GM18517 (cell line): ENCODE results near the gene DPYSL5.

ENCODE experiments used
- ATAC-seq: cut with Tn5 transposase; IDR thresholded peaks from one replicate; pipeline ENCODE4 v1.9.1; 2021; ENCODE audit warnings: mild to moderate bottlenecking, moderate library complexity; ENCODE audit not compliant: unreplicated experiment

DPYSL5 gene

DNA sequence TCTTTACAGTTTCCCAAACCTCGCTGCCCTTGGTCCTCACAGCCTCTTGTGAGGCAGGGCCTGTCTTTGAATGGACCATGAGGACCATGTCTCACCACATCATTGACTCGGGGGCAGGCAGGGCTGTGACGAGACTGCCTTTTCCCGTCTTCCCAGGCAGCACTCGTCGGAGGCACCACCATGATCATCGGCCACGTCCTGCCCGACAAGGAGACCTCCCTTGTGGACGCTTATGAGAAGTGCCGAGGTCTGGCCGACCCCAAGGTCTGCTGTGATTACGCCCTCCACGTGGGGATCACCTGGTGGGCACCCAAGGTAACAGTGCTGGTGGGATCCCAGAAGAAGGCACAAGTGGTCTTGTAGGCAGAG, 76.8 kb downstream of the DPYSL5 start:
- ATAC-seq, result no peak

DNA sequence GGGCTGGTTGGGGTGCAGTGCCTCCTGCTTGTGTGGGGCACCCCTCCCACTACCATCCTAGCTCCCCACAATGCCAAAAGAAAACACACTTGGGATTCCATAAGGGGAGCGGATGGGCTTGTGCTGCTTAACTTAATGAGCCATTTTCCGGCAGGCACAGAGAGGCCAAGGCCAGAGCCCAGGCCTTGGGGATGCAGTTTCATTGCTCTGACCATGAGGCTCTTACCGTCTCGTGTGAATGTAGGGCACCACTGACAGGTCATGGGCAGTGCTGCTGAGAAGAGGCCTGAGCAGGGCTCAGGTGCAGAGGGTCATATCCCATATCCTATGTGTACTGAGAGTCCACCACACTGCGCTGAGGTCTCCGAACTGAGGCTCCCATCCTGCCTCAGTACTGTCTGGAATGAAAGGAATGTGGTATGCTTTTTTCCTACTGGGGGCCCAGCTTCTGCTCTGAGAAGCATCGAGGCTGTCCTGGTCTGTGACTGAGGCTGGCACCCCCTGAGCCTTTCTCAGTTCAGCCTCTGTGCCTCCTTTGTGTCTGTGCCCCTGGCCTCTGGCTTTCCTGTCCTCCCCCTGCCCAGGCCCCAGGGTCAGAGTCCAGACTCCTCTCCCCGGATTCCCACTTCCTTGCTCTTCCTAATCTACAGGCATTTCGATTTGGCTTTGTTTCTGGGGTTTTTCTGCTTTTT, 77.3 kb downstream of the DPYSL5 start:
- ATAC-seq, result no peak

DNA sequence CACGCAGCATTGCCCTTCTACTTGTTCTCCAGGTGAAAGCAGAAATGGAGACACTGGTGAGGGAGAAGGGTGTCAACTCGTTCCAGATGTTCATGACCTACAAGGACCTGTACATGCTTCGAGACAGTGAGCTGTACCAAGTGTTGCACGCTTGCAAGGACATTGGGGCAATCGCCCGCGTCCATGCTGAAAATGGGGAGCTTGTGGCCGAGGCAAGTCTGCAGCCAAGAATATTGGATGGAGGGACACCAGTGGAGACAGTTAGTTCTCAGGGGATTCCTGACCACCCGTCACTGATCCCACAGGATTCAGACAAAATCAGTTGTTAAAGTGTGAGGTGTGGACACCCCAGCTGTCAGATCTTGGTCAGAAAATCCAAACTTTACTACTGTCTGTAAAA, 79.3 kb downstream of the DPYSL5 start:
- no peak for ATAC-seq

DNA sequence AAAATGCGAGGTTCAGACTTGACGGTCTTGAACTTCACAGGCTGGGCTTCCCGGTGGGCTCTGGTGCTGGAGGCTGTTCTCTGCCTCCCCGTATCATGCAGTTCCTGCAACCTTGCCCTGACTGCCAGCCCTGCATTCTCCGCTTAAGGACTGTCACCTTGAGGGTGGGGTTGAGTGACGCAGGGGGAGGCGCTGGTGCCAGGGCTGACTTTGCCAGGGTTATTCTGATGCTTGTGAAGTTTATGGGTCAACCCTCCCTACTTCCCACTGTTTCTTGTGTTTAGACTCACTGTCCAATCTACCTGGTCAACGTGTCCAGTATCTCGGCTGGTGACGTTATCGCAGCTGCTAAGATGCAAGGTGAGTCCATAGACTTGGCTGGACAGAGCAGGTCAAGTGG, 85.0 kb downstream of the DPYSL5 start:
- no peak for ATAC-seq

DNA sequence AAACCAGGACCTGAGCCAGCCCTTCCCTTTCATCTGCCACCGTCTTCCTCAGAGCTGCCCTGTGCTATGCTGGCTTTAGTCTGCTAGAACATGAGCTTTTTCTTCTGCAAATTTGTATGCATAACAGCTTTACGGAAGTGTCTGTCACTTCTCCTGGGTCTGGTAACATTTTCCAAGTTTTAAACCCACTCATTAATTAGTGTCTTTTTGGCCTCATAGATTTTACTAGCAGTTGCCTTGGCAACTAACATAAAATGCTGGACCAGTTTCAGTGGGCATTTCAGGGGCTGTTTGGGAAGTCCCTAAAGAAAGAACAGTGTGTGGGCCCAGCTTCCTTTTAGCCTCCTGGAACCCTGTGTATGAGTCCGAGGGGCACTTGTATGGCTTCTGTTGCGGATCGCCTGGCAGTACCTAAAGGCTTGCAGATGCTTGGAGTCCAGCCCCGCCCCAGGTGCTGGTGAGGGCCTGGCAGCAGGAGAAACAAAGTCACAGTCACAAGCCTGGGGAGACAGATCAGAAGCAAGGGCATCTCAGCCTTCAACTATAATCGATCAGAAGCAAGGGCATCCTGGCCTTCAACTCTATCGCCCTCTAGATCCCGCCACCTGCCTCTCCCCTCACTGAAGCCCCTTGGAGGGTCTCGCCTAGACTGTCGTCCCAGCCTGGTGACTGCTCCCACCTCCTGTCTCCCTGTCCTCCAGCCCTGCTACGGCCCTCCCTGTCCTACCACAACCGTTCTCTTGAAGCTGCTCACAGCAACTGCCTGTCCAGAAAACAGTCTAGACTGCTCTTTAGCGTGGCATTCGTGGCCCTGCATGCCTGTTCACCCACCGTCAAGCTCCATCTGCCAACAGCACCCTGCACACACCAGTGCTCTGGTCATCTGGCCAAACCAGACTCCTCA, 85.8 kb downstream of the DPYSL5 start:
- no peak for ATAC-seq

DNA sequence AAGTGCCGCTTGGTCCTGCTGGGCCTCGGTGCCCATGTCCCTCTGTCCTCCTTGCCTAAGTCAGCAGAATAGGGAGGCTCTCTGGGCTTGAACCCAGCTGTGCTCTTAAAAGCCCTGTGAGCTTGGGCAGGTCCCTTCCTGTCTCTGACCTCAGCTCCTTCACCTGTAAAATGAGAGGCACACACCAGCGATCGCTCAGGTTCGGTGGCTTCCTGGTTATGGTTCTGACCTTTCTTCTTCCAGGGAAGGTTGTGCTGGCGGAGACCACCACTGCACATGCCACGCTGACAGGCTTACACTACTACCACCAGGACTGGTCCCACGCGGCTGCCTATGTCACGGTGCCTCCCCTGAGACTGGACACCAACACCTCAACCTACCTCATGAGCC, 86.4 kb downstream of the DPYSL5 start:
- ATAC-seq, result no peak

DNA sequence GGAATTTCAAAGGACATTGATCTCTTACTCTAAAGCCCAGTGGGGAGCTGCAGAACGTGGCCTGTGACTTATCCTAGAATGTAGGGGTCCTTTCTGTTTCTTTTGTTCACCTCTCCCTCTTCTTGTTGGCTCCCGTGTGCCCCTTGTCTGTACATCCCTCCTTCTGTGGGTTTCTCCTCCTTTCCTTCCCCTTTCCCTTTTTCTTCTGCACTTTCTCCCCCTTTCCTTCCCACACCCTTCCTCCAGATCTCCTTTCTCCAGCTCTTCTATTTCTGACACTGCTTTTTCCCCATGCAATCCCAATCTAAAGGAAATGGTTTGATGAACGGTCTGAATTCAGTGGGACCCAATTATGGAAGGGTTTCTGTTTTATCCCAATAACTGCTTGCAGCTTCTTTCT, 87.1 kb downstream of the DPYSL5 start:
- ATAC-seq, result no peak

DNA sequence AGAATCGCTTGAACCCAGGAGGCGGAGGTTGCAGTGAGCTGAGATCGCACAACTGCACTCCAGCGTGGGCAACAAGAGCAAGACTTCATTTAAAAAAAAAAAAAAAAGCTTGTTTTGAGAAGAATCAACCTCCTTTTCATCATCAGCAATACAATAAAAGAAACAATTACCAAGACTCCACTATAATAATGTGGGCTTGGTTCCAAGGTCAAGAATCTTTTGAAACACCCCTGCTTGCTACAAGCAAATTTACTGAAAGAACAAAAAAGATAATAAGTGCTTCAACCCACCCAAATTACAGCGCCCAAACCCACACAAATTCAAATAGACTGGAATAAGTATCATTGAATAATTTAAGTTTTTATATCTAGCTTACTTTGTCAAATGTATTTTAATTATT, 88.9 kb downstream of the DPYSL5 start:
- no peak for ATAC-seq

GRCh38 chr2:26938399-26939118, 90.6 kb downstream of the DPYSL5 start:
- no peak for ATAC-seq

- no peak for ATAC-seq
Measured at GRCh38 chr2:26940001-26940400, 92.1 kb downstream of the DPYSL5 start.

- no peak for ATAC-seq
Measured at GRCh38 chr2:26941486-26941885, 93.6 kb downstream of the DPYSL5 start.

- no peak for ATAC-seq
Measured at GRCh38 chr2:26942543-26943295, 94.8 kb downstream of the DPYSL5 start.

DNA sequence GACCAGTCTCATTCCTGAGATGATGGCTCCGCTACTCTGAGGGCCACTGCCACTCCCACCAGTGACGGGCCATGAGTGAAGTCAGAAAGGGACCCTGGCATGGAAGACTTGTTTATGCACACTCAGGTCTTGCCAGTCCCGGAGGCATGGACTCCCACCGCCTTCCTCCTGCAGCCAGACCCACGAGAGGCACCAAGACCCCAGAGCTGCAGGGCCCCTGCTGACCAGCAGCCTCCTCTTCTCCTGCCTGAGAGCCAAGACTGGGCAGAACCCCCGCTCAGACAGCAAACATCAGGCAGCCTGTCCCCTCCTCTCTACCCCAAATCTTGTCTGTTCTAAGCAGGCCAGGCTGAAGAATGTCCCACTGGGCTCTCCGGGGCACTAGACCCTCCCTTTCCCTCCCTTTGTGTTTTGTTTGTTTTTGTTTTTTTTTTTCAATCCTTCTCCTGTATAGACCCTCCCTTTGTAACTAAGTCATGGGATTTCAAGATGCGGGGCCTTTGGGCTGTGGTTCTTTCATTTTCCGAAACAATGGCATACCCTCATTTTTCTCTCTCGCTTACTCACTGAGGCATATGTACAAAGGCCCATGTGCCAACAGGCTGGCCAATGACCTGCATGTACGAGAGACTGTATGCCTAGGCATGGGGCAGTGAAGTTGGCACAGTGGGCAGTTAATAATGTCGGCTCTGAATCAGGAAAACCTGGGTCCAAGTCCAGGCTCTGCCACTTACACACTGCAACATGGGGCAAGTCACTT, 98.2 kb downstream of the DPYSL5 start:
- no peak for ATAC-seq

DNA sequence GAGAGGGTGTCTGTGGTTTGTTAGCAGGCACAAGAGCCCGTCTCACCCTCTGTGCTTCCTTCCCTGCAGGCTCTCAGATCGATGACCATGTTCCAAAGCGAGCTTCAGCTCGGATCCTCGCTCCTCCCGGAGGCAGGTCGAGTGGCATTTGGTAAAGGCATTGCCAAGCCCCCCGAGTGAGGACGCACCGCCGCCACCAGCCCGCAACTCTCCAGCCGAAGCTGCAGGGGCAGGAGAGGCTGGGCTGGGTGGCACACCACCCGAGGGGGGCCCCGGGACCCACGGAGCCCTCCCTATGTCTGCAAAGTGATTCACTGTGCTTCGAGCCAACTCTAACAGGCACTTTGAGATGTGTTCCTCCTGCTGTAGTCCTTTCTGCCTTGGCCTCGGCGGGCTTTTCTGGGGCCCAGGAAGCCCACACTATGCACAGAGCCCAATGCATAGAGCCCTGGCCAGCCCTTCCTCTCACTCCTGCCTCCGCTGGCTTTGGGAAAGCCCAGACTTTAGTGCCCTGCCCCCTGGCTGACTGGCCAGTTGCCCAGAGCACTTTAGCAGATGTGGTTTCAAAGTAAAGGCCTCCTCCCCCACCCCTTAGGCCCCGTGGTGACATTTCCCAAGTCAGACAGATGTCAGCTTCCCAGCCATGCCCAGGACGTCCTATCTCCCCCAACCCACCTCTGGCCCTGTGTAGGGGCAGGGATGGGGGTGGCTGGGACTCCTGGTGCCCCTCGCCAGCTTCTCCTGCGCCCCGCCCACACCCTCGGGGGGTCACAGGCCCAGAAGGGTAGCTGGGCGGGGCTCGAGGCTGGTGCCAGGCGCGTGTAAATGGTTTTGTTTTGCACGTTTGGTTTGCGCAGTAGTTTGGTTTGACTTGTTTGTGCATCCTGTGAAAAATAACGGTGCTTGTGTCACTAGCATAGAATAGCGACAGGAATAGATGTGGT, 99.2 kb downstream of the DPYSL5 start:
- no peak for ATAC-seq

DNA sequence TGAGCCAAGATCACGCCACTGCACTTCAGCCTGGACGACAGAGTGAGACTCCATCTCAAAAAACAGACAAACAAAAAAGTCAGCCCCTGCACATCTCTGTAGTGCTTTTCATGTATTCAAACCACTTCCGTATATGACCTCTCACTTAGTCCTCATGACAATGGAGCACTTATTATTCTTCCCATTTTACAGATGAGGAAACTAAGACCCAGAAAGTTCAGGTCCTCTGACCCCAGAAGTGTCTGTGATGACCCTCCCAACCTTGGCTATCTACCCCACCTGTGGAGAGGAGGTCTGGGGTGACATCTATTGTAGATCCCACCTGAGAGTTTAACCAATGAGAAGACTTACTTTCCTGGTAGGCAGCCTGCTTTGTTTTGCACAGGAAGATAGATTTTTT, 100.9 kb downstream of the DPYSL5 start:
- ATAC-seq, result no peak

DNA sequence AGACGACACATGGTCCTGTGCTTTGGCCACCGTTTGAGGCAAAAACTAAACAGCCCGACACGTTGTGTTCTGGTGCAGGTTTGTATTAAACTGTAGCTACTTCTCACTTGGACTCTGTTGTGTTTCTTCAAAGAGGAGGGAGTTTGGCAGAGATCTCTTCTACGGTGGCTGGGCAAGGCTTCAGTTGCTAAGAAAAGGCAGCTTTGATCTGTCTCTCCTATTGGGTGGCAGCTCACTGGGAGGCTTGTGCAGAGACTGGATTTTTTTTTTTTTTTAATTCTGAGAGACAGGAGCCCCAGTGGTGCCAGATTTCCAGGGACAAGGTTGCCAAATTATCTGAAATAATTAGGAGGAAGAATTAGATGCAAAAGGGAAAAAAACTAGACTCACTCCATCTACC, 102.3 kb downstream of the DPYSL5 start:
- ATAC-seq, result no peak

DNA sequence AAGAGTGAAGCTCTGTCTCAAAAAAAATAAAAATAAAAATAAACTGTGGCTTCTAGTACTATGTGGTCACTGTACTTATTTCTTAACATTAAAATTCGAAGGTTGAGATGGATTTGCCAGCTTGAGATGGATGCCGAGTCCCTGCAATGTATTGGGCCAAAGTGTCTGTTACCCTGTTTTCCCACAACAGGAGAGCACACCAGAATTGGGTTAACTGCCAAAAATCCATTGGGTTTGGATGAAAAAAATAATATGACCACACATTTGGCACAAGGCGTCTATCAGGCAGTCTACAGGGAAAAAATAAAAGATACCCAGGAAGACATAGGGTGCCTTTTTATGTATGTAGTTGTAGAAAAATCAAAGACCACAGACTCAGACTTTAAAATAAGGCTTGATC, 103.3 kb downstream of the DPYSL5 start:
- ATAC-seq, result no peak

DNA sequence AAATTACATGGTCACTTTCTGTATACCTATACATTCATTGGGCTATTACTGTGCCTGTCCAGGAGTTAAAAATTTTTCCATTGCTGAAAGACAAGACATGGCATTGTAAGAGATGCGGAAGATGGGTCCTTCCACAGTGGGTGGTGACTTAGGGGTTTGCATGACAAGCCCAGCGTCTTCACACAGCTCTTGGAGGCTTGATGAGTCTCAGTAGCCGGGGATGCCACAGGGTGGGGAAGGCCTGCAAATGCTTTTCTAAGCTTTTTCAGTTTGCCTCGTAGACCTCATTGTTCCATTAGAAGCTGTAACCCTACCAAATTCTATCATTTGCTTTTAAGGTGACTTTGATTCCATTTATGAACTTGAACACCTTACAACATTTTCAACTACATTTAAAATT, 104.4 kb downstream of the DPYSL5 start:
- ATAC-seq, result no peak

GRCh38 chr2:26954135-26954534, 106.2 kb downstream of the DPYSL5 start:
- no peak for ATAC-seq
